ENCODE results near the gene RBM18. TPM values are rescaled to one million over a fixed set of nuclear protein-coding genes. Genes with fewer than 3 reads are reported as not detected.

The RBM18 gene
- polyA plus RNA-seq, 5 donors = 27.0 to 41.9 (median 33.6) TPM

DNA sequence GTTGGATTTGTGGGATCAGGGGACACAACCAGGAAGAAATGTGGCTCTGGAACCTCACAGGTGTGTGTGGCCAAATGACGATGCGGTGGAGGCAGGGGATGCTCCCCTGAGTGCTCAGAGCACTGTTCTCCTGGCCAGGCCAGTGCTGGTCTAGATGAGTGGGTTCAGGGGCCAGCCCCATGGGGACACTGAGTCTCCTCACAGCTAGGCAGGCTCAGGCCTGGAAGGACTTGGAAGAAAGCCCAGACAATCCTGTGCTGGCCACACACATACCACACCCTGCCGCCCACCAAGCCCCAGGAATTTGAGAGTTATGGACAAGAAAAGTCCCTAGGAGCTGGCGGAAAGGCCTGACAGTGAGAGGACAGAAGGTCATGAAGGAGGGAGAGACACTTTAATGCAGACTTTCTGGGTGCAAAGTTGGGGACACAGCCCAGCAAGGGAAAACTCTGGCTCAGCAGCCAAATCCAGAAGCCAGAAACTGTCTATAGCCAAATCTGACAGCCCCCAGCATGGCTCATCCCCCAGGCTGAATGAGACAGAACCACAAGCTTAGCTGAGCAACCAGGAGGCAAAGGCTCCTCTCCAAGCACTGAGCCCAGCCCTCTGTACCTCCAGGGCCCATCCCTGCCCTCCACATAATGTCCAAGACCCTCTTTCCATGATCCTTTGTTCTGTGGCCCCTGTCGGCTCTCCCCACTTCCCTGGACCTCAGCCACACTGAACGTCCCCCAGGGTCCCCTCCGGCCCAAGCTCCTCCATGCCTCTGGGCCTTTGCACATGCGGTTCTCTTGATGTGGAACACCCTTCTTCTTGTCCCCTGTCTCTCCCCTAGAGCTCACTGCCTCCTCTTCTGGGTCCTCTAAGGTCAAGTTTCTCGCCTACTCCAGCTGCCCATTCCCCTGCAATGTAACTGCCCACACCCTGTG, 58.3 kb downstream of the RBM18 start:
- DNase-seq = no peak

DNA sequence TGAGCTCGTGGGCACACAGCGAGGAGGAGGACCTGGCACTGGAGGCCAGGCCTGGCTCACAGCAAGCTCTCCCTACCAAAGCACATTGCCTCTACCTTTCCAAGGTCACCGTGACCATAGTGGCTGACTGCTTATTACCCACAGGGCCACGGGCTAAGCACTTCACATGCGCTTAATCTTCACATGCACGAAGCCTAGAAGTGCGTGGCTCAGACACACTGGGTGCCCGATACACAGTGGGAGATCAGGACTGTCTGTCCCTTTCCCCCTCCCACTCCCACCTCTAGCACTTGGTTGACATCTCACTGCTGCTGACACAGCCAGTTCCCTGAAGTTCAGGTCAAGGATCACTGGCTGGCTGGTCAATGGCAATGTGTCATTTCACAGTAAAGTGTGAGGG, 59.5 kb downstream of the RBM18 start:
- DNase-seq = no peak

DNA sequence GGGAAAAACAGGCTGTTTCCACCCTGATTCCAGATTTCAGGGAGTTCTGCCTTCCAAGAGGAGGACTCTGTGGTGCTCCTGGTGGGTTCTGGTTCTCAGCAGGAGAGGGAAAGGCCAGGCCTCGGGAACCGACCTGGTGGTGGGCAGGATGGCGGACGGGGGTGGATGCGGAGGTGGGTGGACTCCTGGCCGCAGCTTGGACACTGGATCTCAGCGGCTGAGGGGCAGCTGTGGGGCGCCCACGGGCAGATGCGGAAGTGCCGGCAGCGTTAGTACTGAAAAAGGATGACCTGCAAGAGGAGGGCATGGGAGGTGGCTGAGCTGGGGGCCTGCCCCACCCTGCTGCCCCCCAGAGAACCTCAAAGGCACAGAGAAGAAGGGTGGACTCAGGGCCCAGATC, 60.1 kb downstream of the RBM18 start:
- DNase-seq = no peak

DNA sequence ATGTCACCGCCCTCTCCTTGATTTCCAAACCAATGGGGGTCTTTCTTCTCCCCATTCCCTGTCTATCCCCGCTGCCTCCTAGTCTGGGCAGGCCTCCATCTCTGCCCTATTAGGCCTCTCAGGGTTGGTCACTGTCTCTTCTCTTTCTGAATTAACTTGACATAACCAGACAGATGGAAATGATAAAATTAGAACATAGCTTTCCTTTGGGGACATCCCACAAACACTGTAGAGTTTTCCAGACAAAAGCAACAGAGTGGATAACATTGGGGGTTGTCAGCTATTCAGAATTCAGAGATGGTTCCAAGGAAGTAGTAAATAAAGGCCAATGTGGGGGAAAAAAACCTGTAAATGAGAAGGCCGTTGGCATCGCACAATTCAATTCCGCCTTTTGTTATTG, 60.6 kb downstream of the RBM18 start:
- DNase-seq = no peak

DNA sequence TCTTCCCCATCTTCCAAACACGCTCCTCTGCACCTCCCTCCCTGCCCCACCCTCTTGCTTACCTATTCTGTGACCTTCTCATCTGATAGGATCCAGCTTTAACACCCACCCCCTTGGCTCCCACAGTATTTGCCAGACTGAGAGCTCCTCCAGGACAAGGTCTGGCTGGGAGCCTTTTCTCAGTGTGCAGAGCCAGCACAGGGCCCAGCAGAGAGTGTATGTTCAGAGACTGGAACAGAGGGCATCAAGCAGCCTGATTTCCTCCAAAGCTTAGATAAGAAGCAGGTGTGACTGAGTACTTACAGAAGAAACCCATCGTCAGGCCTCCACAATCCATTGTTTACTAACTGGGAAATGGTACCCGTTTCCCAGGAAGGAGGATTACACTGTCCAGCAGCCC, 62.5 kb downstream of the RBM18 start:
- no peak for DNase-seq

DNA sequence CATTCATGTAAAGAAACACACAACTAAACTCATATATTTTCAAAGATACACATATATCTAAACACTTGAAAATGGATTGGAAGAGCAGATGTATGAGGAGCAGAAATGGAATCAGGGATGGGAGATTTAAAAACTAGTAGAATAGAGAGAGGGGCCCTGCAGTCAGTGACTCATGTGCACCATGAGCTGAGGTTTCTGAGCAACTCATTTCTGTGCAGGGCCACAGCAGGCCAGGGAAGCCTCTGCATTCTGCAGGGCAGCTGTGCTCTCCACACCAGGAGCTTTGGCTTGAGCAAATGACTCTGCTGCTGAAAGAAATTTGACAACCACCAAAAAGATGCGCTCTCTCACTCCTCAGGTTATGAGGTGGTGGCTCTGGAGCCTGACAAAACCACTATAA, 63.0 kb downstream of the RBM18 start:
- no peak for DNase-seq

DNA sequence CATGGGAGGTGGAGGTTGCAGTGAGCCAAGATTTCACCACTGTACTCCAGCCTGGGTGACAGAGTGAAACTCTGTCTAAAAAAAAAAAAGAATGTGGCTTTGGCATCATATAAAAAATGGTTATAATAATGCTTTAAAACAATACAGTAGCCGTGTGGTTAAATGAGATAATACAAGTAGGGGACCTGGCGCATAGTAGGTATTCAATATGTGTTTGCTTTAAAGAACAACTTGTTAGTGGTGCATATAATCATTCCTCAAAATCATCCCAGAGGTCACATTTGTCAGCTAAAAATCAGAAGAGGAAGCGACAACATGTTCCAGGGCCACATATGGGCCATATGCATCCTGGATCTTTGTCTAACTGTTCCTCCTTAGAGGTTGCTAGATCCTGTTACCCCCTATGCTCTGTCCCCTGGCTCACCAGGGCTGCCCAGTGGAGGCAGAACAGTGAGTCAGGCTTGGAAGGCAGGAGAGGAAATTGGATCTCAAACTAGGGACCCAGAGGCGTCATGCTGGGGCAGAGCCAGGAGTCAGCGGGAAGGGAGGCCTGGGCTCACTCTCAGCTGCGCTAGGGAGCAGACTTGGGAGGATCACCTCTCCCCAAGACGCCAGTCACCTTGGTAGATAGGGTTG, 63.6 kb downstream of the RBM18 start:
- no peak for DNase-seq

DNA sequence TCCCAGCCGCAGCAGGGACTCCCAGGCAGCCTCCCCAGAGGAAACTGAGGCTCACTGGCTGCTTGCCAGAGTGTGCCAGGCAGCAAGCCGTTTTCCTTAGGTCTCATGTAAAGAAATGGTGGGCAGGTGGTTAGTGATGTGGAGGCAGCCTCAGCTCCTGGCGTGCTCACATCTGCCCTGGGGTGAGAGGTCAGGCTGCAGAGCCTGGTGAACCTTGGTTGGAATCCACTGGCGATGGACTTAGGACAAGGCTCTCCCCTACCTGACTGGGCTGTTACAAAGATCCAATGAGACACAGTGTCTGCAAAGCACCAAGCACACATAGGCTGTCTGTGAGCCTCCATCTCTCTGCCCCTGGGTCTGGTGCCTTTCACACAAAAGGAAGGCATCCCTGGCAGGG, 66.8 kb downstream of the RBM18 start:
- DNase-seq = no peak

DNA sequence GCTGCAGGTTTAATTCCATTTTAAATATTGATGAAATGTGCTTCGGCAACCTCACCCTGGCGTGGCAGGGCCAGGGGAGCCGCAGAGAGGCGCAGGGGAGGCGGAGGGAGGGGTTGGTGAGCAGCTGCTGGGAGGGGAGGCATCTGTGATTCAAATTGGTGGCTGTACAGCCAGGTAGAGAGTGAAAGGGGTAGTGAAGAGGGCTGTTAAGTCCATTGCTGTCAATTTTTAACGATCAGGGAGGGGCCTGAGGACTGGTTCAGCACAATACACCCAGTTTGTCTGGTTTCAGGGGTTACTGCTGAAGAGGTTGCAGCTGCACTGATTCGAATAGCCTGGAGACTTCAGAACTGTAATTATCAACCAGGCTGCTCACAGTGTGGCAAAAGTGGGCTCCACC, 67.2 kb downstream of the RBM18 start:
- peak in 1 of 2 donors; percentile 25 for DNase-seq

DNA sequence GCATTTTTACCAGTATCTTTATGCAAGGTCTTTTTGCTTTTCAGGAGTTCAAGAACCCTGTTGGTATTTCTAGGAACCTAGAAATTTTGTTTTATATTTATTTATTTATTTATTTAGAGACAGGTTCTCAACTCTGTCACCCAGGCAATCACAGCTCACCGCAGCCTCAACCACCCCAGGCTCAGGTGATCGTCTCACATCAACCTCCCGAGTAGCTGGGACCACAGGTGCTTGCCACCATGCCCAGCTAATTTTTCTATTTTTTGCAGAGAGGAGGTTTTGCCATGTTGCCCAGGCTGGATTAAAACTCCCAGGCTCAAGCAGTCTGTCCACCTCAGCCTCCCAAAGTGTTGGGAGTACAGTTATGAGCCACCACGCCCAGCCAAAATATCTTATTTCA, 68.8 kb downstream of the RBM18 start:
- no peak for DNase-seq

DNA sequence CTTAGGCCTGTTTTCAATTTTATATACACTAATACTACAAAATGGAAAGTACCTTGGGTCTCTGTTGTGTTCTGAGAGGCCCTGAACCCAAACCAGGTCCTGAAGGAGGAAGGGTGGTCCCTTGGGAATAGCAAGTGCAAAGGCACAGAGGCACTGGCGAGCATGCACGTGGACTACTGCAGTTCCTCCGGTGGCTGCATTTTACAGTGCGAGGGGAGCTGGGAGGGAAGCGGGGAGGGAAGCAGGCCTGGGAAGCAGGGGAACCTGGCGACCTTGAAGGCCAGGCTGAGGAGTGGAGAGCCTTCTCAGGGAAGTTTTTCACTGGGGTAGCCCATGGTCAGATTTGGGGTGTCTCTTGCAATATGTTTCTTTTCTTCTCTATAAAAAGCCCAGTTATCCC, 71.0 kb downstream of the RBM18 start:
- no peak for DNase-seq

DNA sequence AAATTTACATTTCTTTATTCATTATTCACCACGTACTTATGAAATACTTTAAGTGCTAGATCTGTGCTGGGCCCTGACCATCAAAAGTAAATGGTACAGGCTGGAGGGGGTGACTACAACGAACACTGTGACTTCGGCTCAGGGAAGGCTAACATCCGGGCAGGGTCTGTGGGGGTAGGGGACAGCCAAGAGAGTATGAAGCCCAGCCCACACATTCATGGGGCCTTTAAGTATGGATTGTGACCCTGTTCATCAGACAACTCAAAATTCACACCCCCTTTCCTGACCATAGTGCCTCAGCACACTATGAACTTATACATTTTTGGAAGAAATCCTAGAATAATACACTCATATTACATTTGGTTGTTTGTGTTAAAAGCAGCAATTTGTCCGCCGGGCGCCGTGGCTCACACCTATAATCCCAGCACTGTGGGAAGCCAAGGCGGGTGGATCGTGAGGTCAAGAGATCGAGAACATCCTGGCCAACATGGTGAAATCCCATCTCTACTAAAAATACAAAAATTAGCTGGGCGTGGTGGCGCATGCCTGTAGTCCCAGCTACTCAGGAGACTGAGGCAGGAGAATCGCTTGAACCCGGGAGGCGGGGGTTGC, 71.6 kb downstream of the RBM18 start:
- DNase-seq = no peak

DNA sequence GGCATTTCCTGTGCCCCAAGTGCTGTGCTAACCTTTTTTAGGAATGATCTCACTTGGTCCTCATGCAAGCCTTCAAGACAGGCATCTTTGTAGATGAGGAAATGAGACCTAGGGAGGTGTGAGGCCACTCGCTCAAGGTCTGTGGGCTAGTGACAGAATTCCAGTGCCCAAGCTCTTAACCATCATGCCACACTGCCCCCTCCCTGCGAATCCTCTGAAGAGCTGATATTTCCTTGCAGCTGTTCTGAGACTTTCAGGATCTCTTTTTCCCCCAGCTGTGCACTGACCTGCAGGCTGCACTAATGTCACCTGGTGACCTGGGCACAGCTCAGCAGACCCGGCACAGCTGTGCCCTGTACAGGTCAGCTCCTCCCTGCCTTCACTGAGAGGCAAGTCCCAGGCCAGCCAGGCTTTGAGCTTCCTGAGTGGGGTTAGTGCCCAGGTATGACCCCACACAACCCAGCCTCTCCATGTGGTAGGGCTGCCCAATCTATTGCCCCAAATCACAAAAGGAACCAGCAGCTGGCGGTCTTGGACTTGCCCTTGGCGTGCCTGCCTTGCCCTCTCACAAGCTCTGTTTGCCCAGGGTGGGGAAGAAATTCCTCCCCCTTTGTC, 72.3 kb downstream of the RBM18 start:
- DNase-seq = no peak

DNA sequence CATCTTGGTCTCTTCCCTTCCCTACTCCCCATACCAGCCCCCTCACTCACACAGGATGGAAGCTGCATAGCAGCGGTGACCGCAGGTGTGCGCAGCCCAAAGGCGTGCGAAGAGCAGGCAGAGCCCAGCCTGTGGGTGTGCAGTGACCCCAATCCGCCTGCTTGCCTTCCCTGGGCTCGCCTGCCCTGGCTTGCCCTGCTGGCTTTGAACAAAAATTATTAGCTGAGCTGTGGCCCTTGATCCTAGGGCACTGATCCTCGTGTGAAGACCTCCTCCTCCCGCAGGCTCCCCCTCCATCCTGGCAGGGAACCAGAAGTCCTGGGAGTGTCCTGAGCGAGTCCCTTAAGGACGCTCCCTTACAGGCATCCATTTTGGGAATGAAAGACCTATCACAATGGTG, 73.1 kb downstream of the RBM18 start:
- DNase-seq = no peak

DNA sequence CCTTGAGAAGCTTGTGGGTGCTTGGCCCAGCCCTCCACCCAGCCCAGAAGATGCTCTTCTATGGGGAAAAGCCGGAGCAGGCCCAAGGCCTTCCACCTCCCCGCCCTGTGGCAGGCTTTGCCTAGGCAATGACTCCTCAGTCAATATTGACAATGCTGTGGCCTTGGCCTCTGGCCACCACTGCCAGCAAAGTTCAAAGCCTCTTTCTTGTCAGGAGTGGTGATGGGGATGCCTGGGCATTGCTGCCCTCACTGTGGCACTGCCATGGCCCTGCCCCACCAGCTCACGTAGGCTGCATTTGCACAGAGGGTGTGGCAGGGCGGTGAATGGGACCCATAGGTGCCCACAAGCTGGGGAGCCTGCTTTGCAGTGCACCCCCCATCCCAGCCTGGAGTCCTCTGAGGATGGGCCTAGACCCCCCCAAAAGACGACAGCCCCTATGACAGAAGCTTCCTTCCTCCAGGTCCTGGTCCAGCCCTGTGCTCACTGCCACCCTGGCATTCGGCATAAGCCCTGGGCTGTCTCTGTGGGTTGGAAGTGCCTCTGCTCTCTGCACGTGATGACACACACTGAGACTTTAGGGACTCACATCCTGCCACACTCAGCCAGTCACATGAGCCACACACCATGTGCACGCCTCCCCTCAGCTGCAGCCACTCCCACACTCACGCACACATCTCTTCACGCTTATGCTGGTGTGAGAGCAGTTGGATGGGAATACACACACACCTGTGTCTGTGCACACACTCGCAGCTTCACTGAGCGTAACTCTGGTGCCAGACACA, 73.9 kb downstream of the RBM18 start:
- DNase-seq = no peak

DNA sequence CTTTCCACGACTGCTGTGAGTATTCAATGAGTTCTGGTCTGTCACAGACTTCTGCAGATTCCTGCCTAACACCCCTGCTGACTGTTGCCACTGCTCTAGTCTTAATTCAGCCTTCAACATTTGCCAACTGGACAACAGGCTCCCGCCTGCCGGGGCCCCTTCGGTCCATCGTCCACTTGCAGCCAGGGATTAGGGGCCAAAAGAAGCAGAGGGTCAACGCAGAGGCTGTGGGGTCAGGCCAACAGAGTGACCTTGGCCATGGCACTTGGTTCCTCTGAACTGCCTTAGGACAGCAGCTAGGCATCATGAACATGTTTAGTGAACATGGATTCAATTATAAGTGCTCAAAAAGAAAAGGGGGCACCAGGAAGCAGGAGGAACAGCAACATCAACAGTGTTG, 76.3 kb downstream of the RBM18 start:
- DNase-seq = no peak

Other genes with a start within 250 kb of the RBM18 start
- 10 to 100 TPM in 3 of 5 donors, 1 to 10 TPM in 2; 8.3 to 11.7 (median 10.0) TPM for gene TTLL11, start 171.5 kb downstream of the RBM18 start, polyA plus RNA-seq (ENCODE audit: insufficient read depth in 1 of 5, insufficient read length in 5 of 5, low replicate concordance in 1 of 5)
- 10 to 100 TPM; 45.7 to 61.0 (median 51.7) TPM for gene NDUFA8, start 105.1 kb downstream of the RBM18 start, polyA plus RNA-seq (ENCODE audit: insufficient read depth in 1 of 5, insufficient read length in 5 of 5, low replicate concordance in 1 of 5)
- 1 to 10 TPM; 1.2 to 6.8 (median 5.2) TPM for gene MORN5, start 104.9 kb downstream of the RBM18 start, polyA plus RNA-seq (ENCODE audit: insufficient read depth in 1 of 5, insufficient read length in 5 of 5, low replicate concordance in 1 of 5)
- gene LHX6, start 35.9 kb downstream of the RBM18 start, polyA plus RNA-seq (ENCODE audit: insufficient read depth in 1 of 5, insufficient read length in 5 of 5, low replicate concordance in 1 of 5) = 10 to 100 TPM; 16.3 to 21.4 (median 18.2) TPM
- gene MRRF, start within 50 bp of the RBM18 start, polyA plus RNA-seq (ENCODE audit: insufficient read depth in 1 of 5, insufficient read length in 5 of 5, low replicate concordance in 1 of 5) = 10 to 100 TPM; 34.8 to 48.8 (median 44.2) TPM
- gene PTGS1, start 106.2 kb upstream of the RBM18 start, polyA plus RNA-seq (ENCODE audit: insufficient read depth in 1 of 5, insufficient read length in 5 of 5, low replicate concordance in 1 of 5) = 1 to 10 TPM; 3.7 to 5.6 (median 4.0) TPM
- not detected for gene OR1J1, start 213.1 kb upstream of the RBM18 start, polyA plus RNA-seq (ENCODE audit: insufficient read depth in 1 of 5, insufficient read length in 5 of 5, low replicate concordance in 1 of 5)
- gene OR1J2, start 246.0 kb upstream of the RBM18 start, polyA plus RNA-seq (ENCODE audit: insufficient read depth in 1 of 5, insufficient read length in 5 of 5, low replicate concordance in 1 of 5) = not detected